T-helper 2 cell treated with Interferon-gamma antibody and Interleukin-4, amounts not matched to agents 100 ng/mL and 5 ng/mL, for 36 hours (primary cell): ENCODE data around the gene NPHP3. TPM values are rescaled to one million over a fixed set of nuclear protein-coding genes. Genes with fewer than 3 reads are reported as not detected.

Experiments used
- intact Hi-C: fragments of 100-400 bp; cut with micrococcal nuclease; formaldehyde crosslinking; loops from one replicate; pipeline ENCODE4 v1.15.1; 2023
- total RNA-seq: library from RNA; stranded (reverse); gene quantifications from 2 replicates; pipeline ENCODE4 v1.2.3, GENCODE V29; 2022

NPHP3 gene
- total RNA-seq, 1 donor from 2014 or later = 18.5 TPM

- intact Hi-C loops = loop anchor here (10.0 kb wide), 1 partner anchor 390 kb away; no protein-coding TSS in a partner anchor
Observed at GRCh38 chr3:132645058-132645457, 77.2 kb downstream of the NPHP3 start.

DNA sequence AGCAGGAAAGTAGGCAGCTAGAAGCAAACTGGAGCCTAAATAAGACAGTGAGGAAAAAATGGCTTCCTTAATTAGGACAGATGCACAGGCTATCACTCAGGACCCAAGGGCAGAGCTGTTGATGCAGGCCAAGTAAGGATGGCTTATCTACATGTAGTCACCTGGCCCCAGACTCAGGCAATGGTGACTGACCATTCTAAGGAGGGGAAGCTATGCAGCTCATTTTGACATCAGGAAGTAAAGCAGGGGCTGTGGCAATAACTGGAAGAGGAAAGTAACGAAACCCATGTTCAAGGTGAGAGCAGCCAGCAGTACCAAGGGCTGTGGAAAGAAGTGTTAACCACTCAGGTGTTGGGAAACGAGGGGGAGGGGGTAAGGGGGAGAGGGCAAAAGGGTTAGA, 78.8 kb downstream of the NPHP3 start:
- intact Hi-C loops = loop anchor here (10.0 kb wide), 1 partner anchor 389 kb away; no protein-coding TSS in a partner anchor

- intact Hi-C loops = loop anchor here (1.0 to 10.0 kb wide), 3 partner anchors 106 to 388 kb away; no protein-coding TSS in a partner anchor
Observed at GRCh38 chr3:132642539-132642847, 79.7 kb downstream of the NPHP3 start.

GRCh38 chr3:132641837-132642538, 80.2 kb downstream of the NPHP3 start:
- intact Hi-C loops = loop anchor here (1.0 to 10.0 kb wide), 3 partner anchors 106 to 387 kb away; no protein-coding TSS in a partner anchor

DNA sequence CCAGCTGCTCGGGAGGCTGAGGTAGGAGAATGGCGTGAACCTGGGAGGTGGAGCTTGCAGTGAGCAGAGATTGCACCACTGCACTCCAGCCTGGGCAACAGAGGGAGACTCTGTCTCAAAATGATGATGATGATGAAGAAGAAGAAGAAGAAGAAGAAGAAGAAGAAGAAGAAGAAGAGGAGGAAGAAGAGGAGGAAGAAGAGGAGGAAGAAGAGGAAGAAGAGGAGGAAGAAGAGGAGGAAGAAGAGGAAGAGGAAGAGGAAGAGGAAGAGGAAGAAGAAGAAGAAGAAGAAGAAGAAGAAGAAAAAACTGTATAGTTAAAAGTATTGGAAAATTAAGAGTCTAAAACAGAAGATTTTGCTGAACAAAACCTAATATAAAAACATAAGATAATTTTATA, 80.8 kb downstream of the NPHP3 start:
- intact Hi-C loops = loop anchor here (10.0 kb wide), 1 partner anchor 387 kb away; no protein-coding TSS in a partner anchor

GRCh38 chr3:132638706-132639105, 83.5 kb downstream of the NPHP3 start:
- intact Hi-C loops = no loop called here

- intact Hi-C loops = no loop called here
Observed at GRCh38 chr3:132637590-132637989, 84.6 kb downstream of the NPHP3 start.

DNA sequence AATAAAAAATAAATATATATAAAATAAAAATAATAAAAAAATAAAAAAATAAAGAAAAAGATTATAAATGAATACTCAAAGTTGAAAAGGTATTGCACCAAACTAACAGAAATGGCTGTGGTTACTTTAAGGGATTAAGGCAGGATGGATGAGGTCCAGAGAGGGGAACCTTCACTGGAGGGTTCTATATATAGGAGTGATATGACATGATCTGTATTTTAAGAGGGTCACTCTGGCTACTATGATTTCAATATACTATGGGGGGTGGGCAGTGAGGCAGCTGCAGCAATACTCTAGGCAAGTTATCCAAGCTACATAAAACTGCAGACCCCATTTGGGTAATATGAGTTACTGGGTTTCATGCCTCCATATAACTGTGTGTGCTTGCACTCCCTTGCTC, 87.2 kb downstream of the NPHP3 start:
- intact Hi-C loops = no loop called here

Other genes starting within 250 kb of the NPHP3 start
- gene ACKR4, start 125.1 kb downstream of the NPHP3 start, total RNA-seq = not detected in 2 replicates
- gene ACAD11, start 62.6 kb downstream of the NPHP3 start, total RNA-seq = 10.4 and 11.2 TPM in 2 replicates
- 38.3 and 46.1 TPM in 2 replicates for gene UBA5, start 62.1 kb downstream of the NPHP3 start, total RNA-seq